Measurements from ENCODE around the gene RNGTT.
A peak's percentile ranks its signal among the peaks of the same experiment; 100 is the strongest.
"Not testable (repeated sequence)": the region's sequence is repeated elsewhere in the genome, so short reads cannot be mapped to it uniquely, and the experiment has no call there.

Gene RNGTT

GRCh38 chr6:88963139-88964090, at the start of gene RNGTT:
TSS of gene RNGTT (minus strand) at chr6:88963618. CDS start at chr6:88963409, 209 bp downstream.
- intact Hi-C loops (cut with DNase I), result loop anchor here (5.0 kb wide), 1 partner anchor 119 kb away; the partner anchor contains the start of gene PNRC1
- peak; percentile 97 to 99 (median 98) for DNase-seq

DNA sequence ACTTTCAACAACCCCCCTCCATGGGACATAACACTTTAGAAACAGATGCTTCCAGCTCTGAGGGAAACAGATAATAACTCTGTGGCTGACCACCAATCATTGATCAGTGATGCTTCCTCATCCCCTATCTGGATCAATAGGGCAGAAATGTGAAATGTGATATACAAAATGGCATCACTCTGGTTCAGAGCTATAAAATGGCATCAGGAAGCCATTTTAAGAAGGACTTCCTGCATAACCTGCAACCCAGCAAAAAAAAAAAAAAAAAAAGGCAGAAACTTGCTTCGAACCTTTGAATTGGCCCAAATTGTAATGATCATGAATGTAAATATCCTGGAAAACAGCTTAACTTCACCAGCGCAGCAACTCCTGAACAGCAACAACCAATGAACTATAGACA, 48.0 kb upstream of the RNGTT start:
- intact Hi-C loops (cut with DNase I), result no loop called here
- no peak for DNase-seq

- no peak for DNase-seq
- intact Hi-C loops (cut with DNase I), result no loop called here
Measured at GRCh38 chr6:89010825-89011224, 47.4 kb upstream of the RNGTT start.

- intact Hi-C loops (cut with DNase I), result no loop called here
- DNase-seq, result no peak
Measured at GRCh38 chr6:89009624-89010059, 46.2 kb upstream of the RNGTT start.

DNA sequence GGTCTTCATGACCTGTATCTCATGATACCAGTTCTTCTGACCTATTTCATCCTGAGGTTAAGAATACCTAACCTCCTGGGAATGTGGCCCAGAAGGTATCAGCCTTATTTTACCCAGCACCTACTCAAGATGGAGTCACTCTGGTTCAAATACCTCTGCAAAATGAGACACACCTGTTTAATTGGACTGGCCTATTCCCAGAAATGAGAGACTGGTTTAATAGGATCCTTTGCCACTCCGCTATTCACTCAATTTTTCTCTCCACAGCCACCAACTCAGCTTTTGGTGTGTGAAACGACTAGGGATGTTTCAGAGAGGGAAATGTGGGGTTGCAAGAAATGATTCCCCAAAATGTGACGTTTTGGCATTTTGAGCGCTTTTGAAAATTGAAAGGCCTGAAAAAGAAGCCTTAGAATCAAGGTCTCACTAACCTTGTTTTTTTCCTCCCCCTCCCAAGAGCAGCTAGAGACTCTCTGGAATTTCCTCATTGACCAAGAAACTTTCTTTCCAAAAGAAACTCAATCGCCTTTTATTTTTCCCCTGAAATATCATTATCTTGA, 45.5 kb upstream of the RNGTT start:
- intact Hi-C loops (cut with DNase I), result no loop called here

DNA sequence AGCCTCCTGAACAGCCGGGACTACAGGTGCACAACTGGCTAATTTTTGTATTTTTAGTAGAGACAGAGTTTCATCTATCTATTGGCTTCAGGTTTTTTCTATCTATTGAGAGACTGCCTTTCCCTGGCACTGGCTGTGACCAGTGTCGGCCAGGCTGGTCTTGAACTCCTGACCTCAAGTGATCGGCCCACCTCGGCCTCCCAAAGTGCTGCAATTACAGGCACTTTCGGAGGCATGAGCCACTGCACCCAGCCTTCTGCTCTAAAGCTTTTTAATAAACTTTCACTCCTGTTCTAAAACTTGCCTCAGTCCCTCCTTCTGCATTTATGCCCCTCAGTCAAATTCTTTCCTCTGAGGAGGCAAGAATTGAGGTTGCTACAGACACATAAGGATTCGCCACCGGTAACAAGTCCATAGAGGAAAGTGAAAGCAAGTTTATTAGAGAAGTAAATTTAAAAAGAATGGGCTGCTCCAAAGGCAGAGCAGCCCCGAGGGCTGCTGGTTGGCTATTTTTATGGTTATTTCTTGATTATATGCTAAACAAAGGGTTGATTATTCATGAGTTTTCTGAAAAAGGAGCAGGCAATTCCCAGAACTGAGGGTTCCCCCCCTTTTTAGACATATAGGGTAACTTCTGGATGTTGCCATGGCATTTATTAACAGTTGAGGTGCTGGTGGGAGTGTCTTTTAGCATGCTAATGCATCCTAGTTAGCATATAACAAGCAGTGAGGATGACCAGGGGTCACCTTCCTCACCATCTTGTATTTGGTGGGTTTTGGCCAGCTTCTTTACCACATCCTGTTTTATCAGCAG, 44.8 kb upstream of the RNGTT start:
- intact Hi-C loops (cut with DNase I), result no loop called here
- no peak for DNase-seq

More for the DNA sequence above, 45.5 kb upstream of the RNGTT start:
- DNase-seq, result no peak

DNA sequence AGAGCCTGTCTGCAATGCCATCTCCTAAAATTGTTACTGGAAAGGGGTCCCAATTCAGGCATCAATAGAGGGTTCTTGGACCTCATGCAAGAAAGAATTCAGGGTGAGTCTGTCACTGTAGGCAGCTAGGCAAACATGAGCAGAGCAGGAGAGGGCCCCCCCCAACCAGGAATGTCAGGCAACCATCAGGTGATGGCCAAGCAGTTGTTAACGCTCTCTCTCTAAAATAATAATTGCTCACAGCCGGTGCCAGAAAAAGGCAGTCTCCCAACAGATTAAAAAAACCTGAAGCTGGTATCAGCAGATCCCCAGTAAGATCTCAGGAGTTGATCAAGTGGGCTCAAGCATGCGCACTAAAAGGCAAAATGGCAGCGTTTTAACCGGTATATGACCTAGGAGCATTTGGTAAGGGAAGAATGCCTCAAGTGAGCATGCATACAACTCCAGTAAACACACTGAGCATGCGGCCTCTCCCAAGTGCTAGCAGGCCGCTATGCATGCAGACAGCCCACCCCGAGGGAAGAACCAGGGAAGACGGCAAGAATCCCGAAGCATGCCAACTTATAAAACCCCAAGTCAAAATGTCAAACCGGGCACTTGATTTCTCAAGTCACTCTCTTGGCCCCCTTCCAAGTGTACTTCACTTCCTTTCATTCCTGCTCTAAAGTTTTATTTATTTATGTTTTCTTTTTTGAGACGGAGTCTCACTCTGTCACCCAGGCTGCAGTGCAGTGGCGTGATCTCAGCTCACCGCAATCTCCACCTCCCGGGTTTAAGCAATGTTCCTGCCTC, 44.0 kb upstream of the RNGTT start:
- intact Hi-C loops (cut with DNase I), result no loop called here
- no peak for DNase-seq

DNA sequence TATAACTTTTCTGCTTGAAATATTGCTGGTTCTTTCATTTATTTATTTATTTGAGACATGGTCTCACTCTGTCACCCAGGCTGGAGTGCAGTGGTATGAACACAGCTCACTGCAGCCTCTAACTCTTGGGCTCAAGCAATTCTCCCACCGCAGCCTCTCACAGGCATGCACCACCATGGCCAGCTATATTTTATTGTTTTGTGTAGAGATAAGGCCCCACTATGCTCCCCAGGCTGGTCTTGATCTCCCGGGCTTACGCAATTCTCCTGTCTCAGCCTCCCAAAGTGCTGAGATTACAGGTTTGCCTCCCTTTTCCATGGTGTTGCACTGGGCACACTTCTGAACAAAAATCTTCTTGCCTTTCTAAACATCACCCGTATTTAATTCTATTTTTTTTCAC, 39.1 kb upstream of the RNGTT start:
- no peak for DNase-seq
- intact Hi-C loops (cut with DNase I), result no loop called here

DNA sequence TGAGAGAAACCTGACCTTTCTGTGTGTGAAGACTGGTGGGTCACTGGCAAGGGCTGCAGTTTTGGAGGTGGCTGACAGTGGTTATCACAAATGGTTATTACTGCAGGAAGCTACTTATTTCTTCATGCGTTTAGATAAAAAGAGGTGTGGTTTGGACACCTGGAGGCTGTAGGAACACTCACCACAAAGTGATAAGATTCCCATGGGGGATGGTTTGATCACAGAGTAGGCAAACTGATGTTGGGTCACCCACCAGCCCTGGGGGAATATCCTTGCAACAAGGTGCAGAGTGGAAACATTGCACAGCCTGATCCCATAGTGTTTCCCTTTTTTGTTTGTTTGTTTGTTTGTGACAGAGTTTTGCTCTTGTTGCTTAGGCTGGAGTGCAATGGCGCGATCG, 33.9 kb upstream of the RNGTT start:
- intact Hi-C loops (cut with DNase I), result no loop called here
- no peak for DNase-seq

DNA sequence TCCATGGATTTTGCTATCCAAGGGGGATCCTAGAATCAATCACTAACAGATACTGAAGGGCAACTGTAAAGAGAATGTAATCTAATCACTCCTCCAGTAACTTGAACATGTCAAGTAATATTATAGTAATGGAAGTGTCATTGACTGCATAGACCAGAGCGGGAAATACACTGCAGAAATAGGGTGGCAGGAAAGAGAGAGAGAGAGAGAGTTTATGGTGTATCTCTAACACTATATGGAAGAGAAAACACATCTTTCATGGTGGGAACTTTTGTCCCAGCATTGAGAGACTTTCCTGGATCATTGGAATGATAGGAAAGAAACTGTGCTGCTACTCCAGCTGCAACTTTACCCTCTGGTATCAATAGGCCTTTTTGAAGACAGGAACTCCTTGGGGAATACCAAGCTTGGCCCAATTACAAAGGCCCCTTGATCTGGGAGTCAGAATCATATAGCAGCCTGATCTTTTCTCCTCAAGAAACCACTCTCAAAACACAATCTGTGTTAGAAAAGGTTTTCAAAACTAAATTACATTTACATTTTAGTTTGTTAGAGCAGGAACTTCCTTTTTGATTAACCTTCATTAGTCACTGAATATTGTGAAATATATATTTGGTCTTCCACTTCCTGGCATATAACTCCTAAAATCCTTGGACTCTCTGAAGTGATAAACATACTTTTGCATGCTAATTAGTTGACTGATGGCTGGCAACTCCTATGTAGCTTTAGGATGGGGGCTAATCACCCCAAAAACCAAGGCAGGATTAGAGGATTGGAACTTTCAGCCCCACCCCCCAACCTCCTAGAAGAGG, 29.5 kb upstream of the RNGTT start:
- intact Hi-C loops (cut with DNase I), result no loop called here
- DNase-seq, result no peak

DNA sequence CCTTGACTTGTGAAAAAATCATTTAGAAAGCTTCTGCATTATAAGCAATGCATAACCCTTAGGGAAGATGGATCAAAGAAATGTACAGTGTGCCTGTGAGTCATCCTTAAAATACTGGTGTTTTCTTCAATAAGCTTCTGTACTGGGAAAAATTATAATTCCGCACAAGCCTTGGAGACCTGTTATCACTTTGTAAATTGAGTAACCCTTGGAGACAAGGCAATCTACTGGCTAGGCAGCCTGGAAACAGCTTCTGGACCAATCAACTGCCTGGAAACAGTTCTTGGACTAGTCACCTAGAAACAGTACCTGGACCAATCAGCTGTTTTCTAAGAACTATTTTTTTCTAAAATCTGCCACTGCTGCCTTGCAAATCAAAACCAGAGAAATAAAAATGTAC, 25.8 kb upstream of the RNGTT start:
- peak in 1 of 42 donors; percentile 4 for DNase-seq

DNA sequence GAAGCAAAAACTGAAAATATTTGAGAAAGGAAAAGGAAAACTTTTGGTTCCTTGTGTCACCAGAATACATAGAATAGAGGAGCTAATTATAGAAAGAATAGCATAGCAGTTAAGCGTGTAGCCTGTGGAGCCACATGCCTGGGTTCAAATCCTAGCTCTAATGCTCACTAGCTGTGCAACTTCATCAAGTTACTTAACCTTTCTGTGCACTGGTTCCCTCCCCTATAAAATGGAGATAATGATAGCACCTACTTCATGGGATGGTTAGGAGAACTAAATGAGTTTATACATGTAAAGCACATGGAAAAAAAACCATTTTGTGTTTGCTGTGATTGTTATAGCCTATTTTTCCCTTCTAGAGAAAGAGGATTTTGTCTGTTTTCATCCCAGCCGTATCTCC, 24.5 kb upstream of the RNGTT start:
- intact Hi-C loops (cut with DNase I), result no loop called here
- no peak for DNase-seq

More for the DNA sequence above, 25.8 kb upstream of the RNGTT start:
- intact Hi-C loops (cut with DNase I), result no loop called here

DNA sequence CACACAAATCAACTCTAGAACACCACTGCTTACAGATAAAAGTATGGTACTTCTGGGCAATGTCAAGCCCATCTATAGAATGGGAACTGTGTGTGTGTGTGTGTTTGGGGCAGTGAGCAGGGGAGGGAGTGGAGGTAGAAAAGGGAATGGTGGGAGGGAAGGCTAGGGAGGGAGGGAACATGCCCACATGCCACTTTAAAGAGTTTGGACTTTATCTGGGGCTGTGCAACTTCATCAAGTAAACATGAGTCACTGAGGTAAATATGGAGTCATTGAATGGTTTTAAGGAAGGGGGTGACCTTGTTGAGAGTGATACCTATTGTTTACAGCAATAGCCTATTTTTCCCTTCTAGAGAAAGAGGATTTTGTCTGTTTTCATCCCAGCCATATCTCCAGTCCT, 22.5 kb upstream of the RNGTT start:
- intact Hi-C loops (cut with DNase I), result no loop called here

GRCh38 chr6:88984606-88985005, 21.2 kb upstream of the RNGTT start:
- intact Hi-C loops (cut with DNase I), result no loop called here
- DNase-seq, result no peak

More for the DNA sequence above, 22.5 kb upstream of the RNGTT start:
- DNase-seq, result no peak

GRCh38 chr6:88984152-88984551, 20.7 kb upstream of the RNGTT start:
- no peak for DNase-seq
- intact Hi-C loops (cut with DNase I), result no loop called here

GRCh38 chr6:88983532-88983931, 20.1 kb upstream of the RNGTT start:
- peak in 8 of 42 donors; percentile 17 to 46 (median 25) for DNase-seq
- intact Hi-C loops (cut with DNase I), result no loop called here

- intact Hi-C loops (cut with DNase I), result not testable (repeated sequence)
Measured at GRCh38 chr6:88983129-88983528, 19.7 kb upstream of the RNGTT start.

DNA sequence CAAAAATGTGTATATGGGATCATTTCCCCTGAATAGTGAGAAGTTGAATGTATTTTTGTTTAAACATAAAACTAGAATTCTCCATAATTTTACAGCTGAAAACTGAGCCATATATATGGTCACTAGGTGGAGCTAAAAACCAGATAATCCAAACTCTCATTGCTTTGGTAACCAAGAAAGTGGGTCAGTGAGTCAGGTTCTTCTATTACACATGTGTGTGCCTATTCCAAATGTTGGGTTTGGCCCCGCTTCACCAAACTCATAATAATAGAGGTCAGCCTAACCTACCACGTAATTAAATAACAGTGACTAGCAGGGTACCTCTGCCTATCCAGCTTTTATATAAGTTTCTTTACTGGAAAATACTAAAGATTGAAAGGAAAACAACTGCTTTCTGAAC, 19.3 kb upstream of the RNGTT start:
- intact Hi-C loops (cut with DNase I), result no loop called here
- DNase-seq, result peak in 11 of 42 donors; percentile 9 to 65 (median 21)

More at GRCh38 chr6:88983129-88983528, 19.7 kb upstream of the RNGTT start:
- DNase-seq, result not testable (repeated sequence)

All from head of caudate nucleus (tissue), 42 donors.